Activated B cell treated with CpG ODN at 0.5 μM for 24 hours (primary cell): ENCODE measurements around the gene DAGLA. TPM values are rescaled to one million over a fixed set of nuclear protein-coding genes. Genes with fewer than 3 reads are reported as not detected.
"Not testable (repeated sequence)": the region's sequence is repeated elsewhere in the genome, so short reads cannot be mapped to it uniquely, and the experiment has no call there.

Experiments used
- ATAC-seq: fragments of 200-7000 bp; cut with Tn5 transposase; one replicate; pipeline ENCODE4 v1.10.0; 2021; ENCODE audit warnings: low read depth, mild to moderate bottlenecking, moderate library complexity
- CTCF ChIA-PET: fragments of 350-600 bp; sonication (Branson Sonifier 250); formaldehyde crosslinking; loops from one replicate; lab custom pipeline; 2021; ENCODE audit warnings: antibody characterized with exemption; lab: Charles Lee
- POLR2A ChIA-PET: fragments of 350-600 bp; sonication (Branson Sonifier 250); formaldehyde crosslinking; loops from one replicate; lab custom pipeline; 2021; ENCODE audit warnings: antibody characterized with exemption; lab: Charles Lee
- DNase-seq: peaks from one replicate; pipeline ENCODE4 v3.0.0; 2022
- H3K27ac Mint-ChIP-seq: one replicate; pipeline ENCODE4 v1.8.0; 2020; ENCODE audit warnings: mixed read lengths
- H3K27me3 Mint-ChIP-seq: one replicate; pipeline ENCODE4 v1.8.0; 2021; ENCODE audit warnings: mixed read lengths
- H3K36me3 Mint-ChIP-seq: one replicate; pipeline ENCODE4 v1.8.0; 2021; ENCODE audit warnings: low read depth, mixed read lengths
- H3K4me1 Mint-ChIP-seq: one replicate; pipeline ENCODE4 v1.8.0; 2021; ENCODE audit warnings: mixed read lengths
- H3K4me3 Mint-ChIP-seq: one replicate; pipeline ENCODE4 v1.8.0; 2020; ENCODE audit warnings: mild to moderate bottlenecking, mixed read lengths
- H3K9me3 Mint-ChIP-seq: one replicate; pipeline ENCODE4 v1.8.0; 2020; ENCODE audit warnings: mixed read lengths
- intact Hi-C: fragments of 100-400 bp; cut with micrococcal nuclease; formaldehyde crosslinking; loops from one replicate; pipeline ENCODE4 v1.15.1; 2024
- total RNA-seq: library from RNA; stranded (reverse); gene quantifications from 2 replicates; pipeline ENCODE4 v1.2.3, GENCODE V29; 2022
- TF ChIP-seq, protein P1 (sequence below): fragments of 200-600 bp; IDR thresholded peaks from one replicate; pipeline ENCODE4 v1.8.0; 2022; ENCODE audit warnings: antibody characterized with exemption, mild to moderate bottlenecking

Gene DAGLA
- total RNA-seq, 1 donor from 2014 or later: not detected

DNA sequence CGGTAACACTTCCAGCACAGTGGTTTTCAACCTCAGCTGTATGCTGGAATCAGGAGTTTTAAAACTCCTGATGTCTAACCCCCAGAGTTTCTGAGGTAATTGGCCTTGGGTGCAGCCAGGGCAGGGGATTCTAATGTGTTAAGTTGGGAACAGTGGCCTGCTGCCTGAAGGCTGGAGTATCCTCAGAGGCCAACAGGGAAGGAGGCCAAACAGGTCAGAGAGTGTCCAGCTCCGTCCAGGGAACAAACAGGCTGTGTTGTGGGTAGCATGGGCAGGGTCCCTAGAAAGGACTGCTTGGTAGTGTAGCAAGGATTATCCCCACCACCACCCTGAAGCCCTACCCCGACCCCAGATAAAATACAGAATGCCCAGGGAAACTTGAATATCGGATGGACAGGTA is 10.8 kb upstream of the DAGLA start:
- Mint-ChIP-seq H3K27me3 (peaks cover 13% of the 10 kb centered on the region), H3K36me3 (no peaks in the 10 kb centered on the region), H3K4me1 (no peaks in the 10 kb centered on the region), H3K4me3 (no peak overlapping the region), H3K9me3 (no peaks in the 10 kb centered on the region), H3K27ac (no peak overlapping the region)
- intact Hi-C loops: no loop called here
- TF ChIP-seq, protein P1, sequence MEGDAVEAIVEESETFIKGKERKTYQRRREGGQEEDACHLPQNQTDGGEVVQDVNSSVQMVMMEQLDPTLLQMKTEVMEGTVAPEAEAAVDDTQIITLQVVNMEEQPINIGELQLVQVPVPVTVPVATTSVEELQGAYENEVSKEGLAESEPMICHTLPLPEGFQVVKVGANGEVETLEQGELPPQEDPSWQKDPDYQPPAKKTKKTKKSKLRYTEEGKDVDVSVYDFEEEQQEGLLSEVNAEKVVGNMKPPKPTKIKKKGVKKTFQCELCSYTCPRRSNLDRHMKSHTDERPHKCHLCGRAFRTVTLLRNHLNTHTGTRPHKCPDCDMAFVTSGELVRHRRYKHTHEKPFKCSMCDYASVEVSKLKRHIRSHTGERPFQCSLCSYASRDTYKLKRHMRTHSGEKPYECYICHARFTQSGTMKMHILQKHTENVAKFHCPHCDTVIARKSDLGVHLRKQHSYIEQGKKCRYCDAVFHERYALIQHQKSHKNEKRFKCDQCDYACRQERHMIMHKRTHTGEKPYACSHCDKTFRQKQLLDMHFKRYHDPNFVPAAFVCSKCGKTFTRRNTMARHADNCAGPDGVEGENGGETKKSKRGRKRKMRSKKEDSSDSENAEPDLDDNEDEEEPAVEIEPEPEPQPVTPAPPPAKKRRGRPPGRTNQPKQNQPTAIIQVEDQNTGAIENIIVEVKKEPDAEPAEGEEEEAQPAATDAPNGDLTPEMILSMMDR: no peak
- CTCF ChIA-PET: no interaction called here
- no peak for DNase-seq
- POLR2A ChIA-PET: no interaction called here
- ATAC-seq: no peak

DNA sequence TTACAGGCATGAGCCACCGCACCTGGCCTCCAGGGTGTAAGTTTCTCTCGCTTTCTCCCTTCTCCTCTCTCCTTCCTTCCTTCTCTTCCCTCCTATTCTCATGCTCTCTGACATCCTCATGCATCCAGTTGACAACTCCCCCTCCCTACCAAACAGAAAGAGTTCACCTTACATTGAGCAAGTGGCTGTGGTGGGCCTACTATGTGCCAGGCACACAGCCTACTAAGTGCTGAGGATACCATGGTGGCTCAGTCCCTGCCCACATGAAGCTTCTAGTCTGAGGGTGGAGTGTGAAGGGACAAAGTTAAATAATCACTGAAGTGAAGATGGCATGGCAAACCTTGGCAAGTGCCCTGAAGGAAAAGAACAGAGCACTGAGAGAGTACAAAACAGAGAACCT is 9.6 kb upstream of the DAGLA start:
- POLR2A ChIA-PET: no interaction called here
- ATAC-seq (no peak), DNase-seq (no peak)
- Mint-ChIP-seq H3K27ac (no peak overlapping the region), H3K4me3 (no peak overlapping the region), H3K27me3 (peaks cover 13% of the 10 kb centered on the region), H3K9me3 (no peaks in the 10 kb centered on the region), H3K36me3 (no peaks in the 10 kb centered on the region), H3K4me1 (no peaks in the 10 kb centered on the region)
- intact Hi-C loops: no loop called here
- CTCF ChIA-PET: no interaction called here
- TF ChIP-seq, protein P1: no peak

DNA sequence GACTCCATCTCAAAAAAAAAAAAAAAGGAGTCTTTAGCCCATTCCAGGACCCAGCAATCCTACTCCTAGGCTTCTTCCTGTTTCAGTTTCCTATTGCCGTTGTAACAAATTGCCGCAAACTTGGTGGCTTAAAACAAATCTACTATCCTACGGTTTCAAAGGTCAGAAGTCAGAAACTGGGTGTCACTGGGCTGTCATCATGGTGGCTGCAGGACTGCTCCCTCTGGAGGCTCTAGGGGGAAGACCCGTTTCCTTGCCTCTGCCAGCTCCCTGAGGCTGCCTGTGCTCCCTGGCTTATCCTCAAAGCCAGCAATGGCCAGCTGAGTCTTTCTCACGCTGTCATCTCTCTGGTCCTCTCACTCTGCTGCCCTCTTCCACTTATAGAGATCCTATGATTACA is 8.7 kb upstream of the DAGLA start:
- peaks cover 18% of the 10 kb centered on the region for H3K27me3 Mint-ChIP-seq
- TF ChIP-seq, protein P1: no peak
- no peak overlapping the region for H3K27ac Mint-ChIP-seq
- intact Hi-C loops: no loop called here
- ChIA-PET CTCF (no interaction called here), POLR2A (no interaction called here)
- no peaks in the 10 kb centered on the region for H3K4me1 Mint-ChIP-seq
- no peak for ATAC-seq
- H3K9me3 Mint-ChIP-seq: no peaks in the 10 kb centered on the region
- no peak overlapping the region for H3K4me3 Mint-ChIP-seq
- no peaks in the 10 kb centered on the region for H3K36me3 Mint-ChIP-seq
- DNase-seq: no peak

DNA sequence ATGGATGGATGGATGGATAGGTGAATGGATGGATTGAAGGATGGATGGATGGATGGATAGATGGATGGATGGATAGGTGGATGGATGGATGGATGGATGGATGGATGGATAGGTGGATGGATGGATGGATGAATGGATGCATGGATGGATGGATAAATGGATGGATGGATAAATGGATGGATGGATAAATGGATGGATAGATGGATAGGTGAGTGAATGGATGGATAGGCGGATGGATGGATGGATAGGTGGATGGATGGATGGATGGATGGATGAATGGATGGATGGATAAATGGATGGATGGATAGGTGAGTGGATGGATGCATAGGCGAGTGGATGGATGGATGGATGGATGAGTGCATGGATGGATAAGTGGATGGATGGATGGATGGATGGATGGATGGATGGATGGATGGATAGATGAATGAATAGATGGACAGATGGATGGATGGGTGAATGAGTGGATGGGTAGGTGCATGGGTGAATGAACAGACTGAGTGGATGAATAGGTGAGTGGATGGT is 6.2 kb upstream of the DAGLA start:
- ATAC-seq, H3K4me1 Mint-ChIP-seq, H3K9me3 Mint-ChIP-seq, H3K4me3 Mint-ChIP-seq, intact Hi-C loops, POLR2A ChIA-PET, DNase-seq, H3K27ac Mint-ChIP-seq, H3K36me3 Mint-ChIP-seq, CTCF ChIA-PET: not testable (repeated sequence)
- H3K27me3 Mint-ChIP-seq: peaks cover 30% of the 10 kb centered on the region

DNA sequence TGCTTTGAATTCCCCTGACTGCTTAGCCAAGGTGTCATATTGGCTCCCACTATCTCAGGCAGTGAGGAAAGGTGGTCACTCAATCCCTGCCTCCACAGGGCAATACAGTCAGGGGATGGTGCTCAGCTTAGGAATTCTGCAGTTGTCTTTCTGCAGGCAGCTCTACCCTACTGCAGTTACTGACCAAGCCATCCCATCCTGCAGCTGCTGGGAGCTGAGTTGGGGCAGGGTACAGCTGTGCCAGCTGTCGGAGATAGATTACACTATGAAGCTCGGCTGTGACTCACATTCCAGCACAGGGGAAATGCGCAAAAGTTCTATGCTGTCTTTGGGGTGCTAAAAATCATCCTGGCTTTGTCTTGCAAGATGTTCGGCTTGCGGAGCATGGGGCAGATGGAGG is 4.4 kb upstream of the DAGLA start:
- no peak overlapping the region for H3K27ac Mint-ChIP-seq
- no peak for DNase-seq
- ChIA-PET POLR2A (interaction anchor here (0.6 kb wide), 1 partner anchor 242 kb away, joined by 4 read pairs; no protein-coding TSS in a partner anchor), CTCF (no interaction called here)
- no peaks in the 10 kb centered on the region for H3K36me3 Mint-ChIP-seq
- H3K4me3 Mint-ChIP-seq: no peak overlapping the region
- no peak for ATAC-seq
- H3K27me3 Mint-ChIP-seq: peaks cover 31% of the 10 kb centered on the region
- H3K9me3 Mint-ChIP-seq: no peaks in the 10 kb centered on the region
- TF ChIP-seq, protein P1: no peak
- intact Hi-C loops: no loop called here
- peaks cover 3% of the 10 kb centered on the region for H3K4me1 Mint-ChIP-seq

DNA sequence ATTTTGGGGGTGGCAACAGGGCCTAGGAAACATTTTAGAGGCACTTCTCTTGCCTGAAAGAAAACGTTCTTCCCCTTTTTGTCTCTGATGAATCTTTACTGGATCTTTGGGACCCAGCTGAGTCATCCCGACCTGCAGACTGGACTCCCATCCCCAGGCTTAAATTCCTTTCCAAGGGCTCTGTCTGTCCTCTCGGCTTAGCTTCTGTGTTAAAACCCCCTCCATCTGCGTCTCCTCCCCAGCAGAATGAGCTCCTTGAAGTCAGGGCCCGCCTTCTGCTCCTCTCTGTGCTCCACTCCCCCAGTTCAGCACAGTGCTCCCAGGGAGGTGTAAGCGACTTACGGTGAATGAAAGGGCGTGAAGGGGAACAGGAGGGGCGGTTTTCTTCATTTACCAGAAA is 895 bp upstream of the DAGLA start:
- ChIA-PET POLR2A (no interaction called here), CTCF (no interaction called here)
- peaks cover 31% of the 10 kb centered on the region for H3K27me3 Mint-ChIP-seq
- no peak overlapping the region for H3K4me3 Mint-ChIP-seq
- H3K4me1 Mint-ChIP-seq: peaks cover 3% of the 10 kb centered on the region
- no peak overlapping the region for H3K27ac Mint-ChIP-seq
- DNase-seq: no peak
- TF ChIP-seq, protein P1: no peak
- intact Hi-C loops: no loop called here
- ATAC-seq: no peak
- H3K36me3 Mint-ChIP-seq: no peaks in the 10 kb centered on the region
- no peaks in the 10 kb centered on the region for H3K9me3 Mint-ChIP-seq
